Left colon (tissue), 2 donors: ENCODE data around the gene XXYLT1. TPM values are rescaled to one million over a fixed set of nuclear protein-coding genes. Genes with fewer than 3 reads are reported as not detected.
"Not testable (repeated sequence)": the region's sequence is repeated elsewhere in the genome, so short reads cannot be mapped to it uniquely, and the experiment has no call there.

Experiments used
- ATAC-seq: fragments of 200-7000 bp; cut with Tn5 transposase; one replicate; pipeline ENCODE4 v1.9.1; 2020; ENCODE audit warnings: mild to moderate bottlenecking, moderate library complexity
- DNase-seq, 2 donors: peaks; one replicate each; pipeline ENCODE4 v3.0.0-alpha.2; 2020
- intact Hi-C, 2 donors: fragments of 100-400 bp; cut with DNase I in 1 of 2; cut with micrococcal nuclease in 1 of 2; formaldehyde crosslinking; loops; one replicate each; pipeline versions ENCODE4 v1.11.2 to v1.14.0; 2022; cut with DNase I, micrococcal nuclease
- total RNA-seq, 2 donors: library from RNA; stranded (reverse); fragmentation: NEBNext Ultra II Directional; extraction: Animal tissue kit (Norgen Biotek cat#: 25700); gene quantifications; one replicate each; pipeline ENCODE4 v1.2.1, GENCODE V29; 2021
- donor health status: DM: no; HTN: no; CAD: no.
- donor health status: DM: yes; HTN: yes; CAD: no.

Gene XXYLT1
- total RNA-seq, 2 donors from 2014 or later: 8.0 to 13.5 TPM

GRCh38 chr3:195241592-195242355, 29.2 kb downstream of the XXYLT1 start:
- DNase-seq (peak in 1 of 2 donors; percentile 11), ATAC-seq (no peak)
- intact Hi-C loops: no loop called here

GRCh38 chr3:195240939-195241338, 30.0 kb downstream of the XXYLT1 start:
- peak; percentile 82 for ATAC-seq
- intact Hi-C loops: no loop called here
- DNase-seq: peak; percentile 23 to 52

- DNase-seq (peak in 1 of 2 donors; percentile 34), ATAC-seq (no peak)
- intact Hi-C loops: no loop called here
Observed at GRCh38 chr3:195240171-195240701, 30.7 kb downstream of the XXYLT1 start.

- ATAC-seq: no peak
- DNase-seq: no peak
- intact Hi-C loops: no loop called here
Observed at GRCh38 chr3:195239121-195239520, 31.8 kb downstream of the XXYLT1 start.

- DNase-seq (peak in 1 of 2 donors; percentile 74), ATAC-seq (peak; percentile 25)
- intact Hi-C loops: no loop called here
Observed at GRCh38 chr3:195238586-195239118, 32.3 kb downstream of the XXYLT1 start.

- no peak for ATAC-seq
- intact Hi-C loops: no loop called here
- no peak for DNase-seq
Observed at GRCh38 chr3:195238081-195238571, 32.8 kb downstream of the XXYLT1 start.

GRCh38 chr3:195236801-195237570, 34.0 kb downstream of the XXYLT1 start:
- intact Hi-C loops: no loop called here
- DNase-seq: no peak
- ATAC-seq: no peak

- ATAC-seq: no peak
- DNase-seq: peak in 1 of 2 donors; percentile 14
- intact Hi-C loops: no loop called here
Observed at GRCh38 chr3:195236076-195236798, 34.7 kb downstream of the XXYLT1 start.

- intact Hi-C loops: no loop called here
- no peak for ATAC-seq
Observed at GRCh38 chr3:195230244-195230643, 40.7 kb downstream of the XXYLT1 start.

GRCh38 chr3:195228886-195229285, 42.1 kb downstream of the XXYLT1 start:
- intact Hi-C loops, DNase-seq, ATAC-seq: not testable (repeated sequence)

More at GRCh38 chr3:195230244-195230643, 40.7 kb downstream of the XXYLT1 start:
- DNase-seq: no peak

- intact Hi-C loops: no loop called here
- no peak for ATAC-seq
- peak in 1 of 2 donors; percentile 14 for DNase-seq
Observed at GRCh38 chr3:195227871-195228270, 43.1 kb downstream of the XXYLT1 start.

- DNase-seq (no peak), ATAC-seq (no peak)
- intact Hi-C loops: no loop called here
Observed at GRCh38 chr3:195226900-195227447, 44.0 kb downstream of the XXYLT1 start.

- no peak for ATAC-seq
- DNase-seq: no peak
- intact Hi-C loops: no loop called here
Observed at GRCh38 chr3:195226445-195226844, 44.5 kb downstream of the XXYLT1 start.

- intact Hi-C loops: no loop called here
- no peak for ATAC-seq
- no peak for DNase-seq
Observed at GRCh38 chr3:195224980-195225580, 45.9 kb downstream of the XXYLT1 start.

GRCh38 chr3:195224156-195224979, 46.6 kb downstream of the XXYLT1 start:
- intact Hi-C loops: no loop called here
- ATAC-seq (no peak), DNase-seq (no peak)

- no peak for DNase-seq
- ATAC-seq: no peak
- intact Hi-C loops: no loop called here
Observed at GRCh38 chr3:195221876-195222617, 48.9 kb downstream of the XXYLT1 start.
